GM12874 (cell line): ENCODE measurements around the gene CISTR.

ENCODE experiments used
- CTCF ChIP-seq: IDR thresholded peaks from 2 replicates; pipeline ENCODE4 v1.5.1; 2011; ENCODE audit warnings: low read depth, mild to moderate bottlenecking, control low read depth, low read length, moderate library complexity; ENCODE audit not compliant: insufficient read depth

CISTR gene

GRCh38 chr12:53751336-53752191 is at the start of gene CISTR:
CISTR (minus strand) TSS chr12:53751979.
- TF ChIP-seq CTCF, result no peak

- TF ChIP-seq CTCF, result no peak
These were observed 46.8 kb upstream of the CISTR start for GRCh38 chr12:53798575-53798974.

GRCh38 chr12:53795927-53796326 is 44.1 kb upstream of the CISTR start:
- no peak for TF ChIP-seq CTCF

- no peak for TF ChIP-seq CTCF
These were observed 41.4 kb upstream of the CISTR start for GRCh38 chr12:53793221-53793620.

GRCh38 chr12:53791735-53792326 is 40.1 kb upstream of the CISTR start:
- TF ChIP-seq CTCF, result peak; percentile 46; the same call in 1 of the 2 replicates

GRCh38 chr12:53789570-53789969 is 37.8 kb upstream of the CISTR start:
- TF ChIP-seq CTCF, result no peak

- no peak for TF ChIP-seq CTCF
These were observed 37.1 kb upstream of the CISTR start for GRCh38 chr12:53788892-53789291.
